Measurements from ENCODE around the gene PTPN4. TPM values are rescaled to one million over a fixed set of nuclear protein-coding genes. Genes with fewer than 3 reads are reported as not detected.

The PTPN4 gene
- total RNA-seq, 1 experiment from 2014 or later: 80.5 TPM

DNA sequence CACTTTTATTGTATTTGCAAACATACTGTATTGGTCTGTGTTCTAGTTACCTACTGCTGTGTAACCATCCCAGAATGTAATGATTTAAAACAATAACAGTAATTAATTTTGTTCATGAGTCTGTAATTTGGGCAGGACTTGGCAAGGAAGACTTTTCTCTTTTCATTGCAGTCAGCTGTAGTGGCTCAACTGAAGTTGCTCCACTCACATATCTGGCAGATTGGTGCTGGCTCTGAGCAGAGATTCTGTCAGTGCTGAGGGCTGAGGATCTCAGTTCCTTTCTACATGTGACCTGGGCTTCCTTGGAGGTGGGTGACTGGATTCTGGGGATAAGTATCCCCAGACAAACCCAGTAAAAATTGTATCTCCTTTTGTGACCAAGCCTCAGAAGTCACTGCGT is 26.6 kb downstream of the PTPN4 start:
- no peak overlapping the region for H4K91ac ChIP-seq (ENCODE audit: insufficient read length, low read depth, low read length)
- WGBS (ENCODE audit: extremely low coverage, insufficient read length, low lambda C conversion rate): no CpG with 5 or more reads among the region's 1 CpG
- peaks cover 20 to 35% (median 25%) of the 10 kb centered on the region in 3 experiments for H3K36me3 Mint-ChIP-seq (ENCODE audit: insufficient read depth in 1 of 3, low read depth in 3 of 3)
- H2AK5ac ChIP-seq (ENCODE audit: insufficient read length, low read length): no peak overlapping the region
- H2BK120ac ChIP-seq (ENCODE audit: low read depth, low read length, poor library complexity, severe bottlenecking): no peak overlapping the region
- H3K56ac ChIP-seq (ENCODE audit: insufficient read length, low read depth, low read length): no peak overlapping the region
- H3K9me3 ChIP-seq (ENCODE audit: control insufficient read depth, low read depth, low read length): no peaks in the 10 kb centered on the region
- TF ChIP-seq CTCF (conservative IDR thresholded peaks at IDR 0.05): no peak
- H3K9ac ChIP-seq (ENCODE audit: extremely low read depth, insufficient read length, low read length): no peak overlapping the region
- H3K4me3 Mint-ChIP-seq: no peak overlapping the region
- no peak overlapping the region for H3K18ac ChIP-seq (ENCODE audit: insufficient read length, low read depth, low read length)
- H2AFZ ChIP-seq (ENCODE audit: low read length): no peak overlapping the region
- peaks cover 2% of the 10 kb centered on the region; the same call in 1 of the 2 replicates for H3K4me1 ChIP-seq (ENCODE audit: insufficient read depth, low read length)
- no peak overlapping the region for H2BK20ac ChIP-seq (ENCODE audit: low read depth, low read length, poor library complexity, severe bottlenecking)
- H3K4me1 Mint-ChIP-seq: peaks cover 22 to 39% of the 10 kb centered on the region in 2 experiments
- H3T11ph ChIP-seq (ENCODE audit: low read length): no peak overlapping the region
- H4K5ac ChIP-seq (ENCODE audit: insufficient read length, low read depth, low read length): no peak overlapping the region
- H3K79me2 ChIP-seq (ENCODE audit: insufficient read depth, low read length): peaks cover 23% of the 10 kb centered on the region; the same call in 1 of the 2 replicates
- no peaks in the 10 kb centered on the region for H4K20me1 ChIP-seq (ENCODE audit: control insufficient read depth, insufficient read depth, insufficient read length)
- peaks cover 7% of the 10 kb centered on the region for H3K79me1 ChIP-seq (ENCODE audit: insufficient read depth, low read depth, low read length, poor library complexity, severe bottlenecking)
- peak overlapping the region in 2 of 3 experiments; percentile 18 to 68; a peak in 3 of 7 replicates for H3K27ac Mint-ChIP-seq
- H3K27ac ChIP-seq (ENCODE audit: insufficient read length, low read depth, low read length): no peak overlapping the region
- H3K27me3 Mint-ChIP-seq (ENCODE audit: low read depth): no peaks in the 10 kb centered on the region
- no peak overlapping the region for H3K14ac ChIP-seq (ENCODE audit: insufficient read depth, low read length)
- no peaks in the 10 kb centered on the region for H3K23me2 ChIP-seq (ENCODE audit: insufficient read length, low read depth, low read length, poor library complexity, severe bottlenecking)
- no peak overlapping the region for H4K8ac ChIP-seq (replicated peaks; ENCODE audit: insufficient read length, low read depth, low read length)
- H3K27me3 ChIP-seq (ENCODE audit: insufficient read depth, low read length): no peaks in the 10 kb centered on the region
- H3K23ac ChIP-seq (ENCODE audit: insufficient read length, low read depth, low read length): no peak overlapping the region
- no peak overlapping the region for H2BK12ac ChIP-seq (ENCODE audit: insufficient read length, low read depth, low read length)
- DNase-seq: no peak
- peaks cover 23 to 26% of the 10 kb centered on the region in 2 experiments for H3K9me3 Mint-ChIP-seq
- H3K4ac ChIP-seq (ENCODE audit: low read depth, low read length): no peak overlapping the region
- H3K4me2 ChIP-seq (ENCODE audit: insufficient read depth, insufficient read length, low read length): no peak overlapping the region
- H2BK15ac ChIP-seq (ENCODE audit: low read depth, low read length): no peak overlapping the region
- H2BK5ac ChIP-seq (ENCODE audit: insufficient read length, low read length): no peak overlapping the region
